Mucosa of gallbladder (tissue), 1 donor: ENCODE measurements around the gene SPDYE6. TPM values are rescaled to one million over a fixed set of nuclear protein-coding genes. Genes with fewer than 3 reads are reported as not detected.
A peak's percentile ranks its signal among the peaks of the same experiment; 100 is the strongest.
"Not testable (repeated sequence)": the region's sequence is repeated elsewhere in the genome, so short reads cannot be mapped to it uniquely, and the experiment has no call there.

Source experiments
- DNase-seq: peaks from one replicate; pipeline ENCODE4 v3.0.0-alpha.2; 2020; ENCODE audit warnings: low spot score
- total RNA-seq: library from RNA; stranded (reverse); gene quantifications from one replicate; pipeline ENCODE4 v1.2.1, GENCODE V29; 2021
- donor health status: DM: no; HTN: no; CAD: no.

The SPDYE6 gene
- total RNA-seq, result not detected

DNA sequence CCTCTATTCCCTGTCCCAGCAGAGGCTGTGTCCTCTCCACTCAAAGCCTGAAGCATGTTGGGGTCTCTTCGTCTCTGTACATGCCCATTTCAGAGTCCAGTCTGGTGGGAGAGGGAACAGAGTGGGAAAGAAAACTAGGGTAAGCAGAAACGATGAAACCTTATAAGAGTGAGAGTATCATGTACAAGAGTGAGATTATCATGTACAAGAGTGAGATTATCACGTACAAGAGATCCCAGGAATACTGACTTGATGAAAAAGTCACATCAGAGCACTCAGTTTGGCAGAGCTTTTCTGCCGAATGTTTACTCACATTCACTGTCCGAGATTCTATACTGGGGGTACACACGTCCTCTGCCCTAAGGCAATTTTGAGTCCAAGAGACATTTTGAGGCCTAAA is at the start of gene SPDYE6:
Gene SPDYE6 (minus strand): TSS at position 101 of the 400 bp plus-strand sequence. CDS start 421 bp downstream, outside the sequence.
- DNase-seq, result not testable (repeated sequence)

- not testable (repeated sequence) for DNase-seq
Measured at GRCh38 chr7:102404862-102405188, 48.6 kb upstream of the SPDYE6 start.

- DNase-seq, result no peak
Measured at GRCh38 chr7:102404005-102404861, 48.0 kb upstream of the SPDYE6 start.

GRCh38 chr7:102403563-102403962 is 47.3 kb upstream of the SPDYE6 start:
- DNase-seq, result no peak

DNA sequence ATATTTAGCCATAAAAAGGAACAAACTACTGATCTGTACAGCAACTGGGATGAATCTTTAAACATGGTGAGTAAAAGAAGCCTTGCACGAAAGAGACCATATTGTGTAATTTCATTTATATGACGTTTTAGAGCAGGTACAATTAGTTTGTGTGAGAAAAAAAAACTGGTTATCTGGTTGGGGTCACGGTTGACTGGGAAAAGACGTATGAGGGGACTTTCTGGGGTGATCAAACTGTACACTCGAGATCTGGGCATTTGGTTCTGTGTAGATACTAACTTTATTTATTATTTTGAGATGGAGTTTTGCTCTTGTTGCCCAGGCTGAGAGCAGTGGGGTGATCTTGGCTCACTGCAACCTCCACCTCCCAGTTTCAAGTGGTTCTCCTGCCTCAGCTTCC is 44.1 kb upstream of the SPDYE6 start:
- no peak for DNase-seq

DNA sequence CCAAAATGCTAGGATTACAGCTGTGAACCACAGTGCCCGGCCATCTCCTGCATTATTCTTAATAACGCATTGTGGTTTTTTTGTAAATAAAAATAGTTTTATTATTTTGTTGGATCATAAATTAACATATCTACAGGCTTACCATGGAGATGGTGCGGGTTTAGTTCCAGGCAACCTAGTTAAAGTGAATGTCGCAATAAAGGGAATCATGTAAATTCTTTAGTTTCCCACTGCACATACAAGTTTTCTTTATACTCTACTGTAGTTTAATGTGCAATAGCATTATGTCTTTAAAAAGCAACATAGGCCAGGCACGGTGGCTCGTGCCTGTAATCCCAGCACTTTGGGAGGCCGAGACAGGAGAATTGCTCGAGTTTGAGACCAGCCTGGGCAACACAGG is 42.3 kb upstream of the SPDYE6 start:
- DNase-seq, result no peak

- no peak for DNase-seq
Measured at GRCh38 chr7:102396710-102397019, 40.4 kb upstream of the SPDYE6 start.

GRCh38 chr7:102395873-102396709 is 39.8 kb upstream of the SPDYE6 start, which contains the start of gene PRKRIP1:
Gene PRKRIP1, plus strand, starts transcription at chr7:102396363. Its CDS starts 49 bp downstream, at chr7:102396412.
- peak; percentile 89 for DNase-seq

- no peak for DNase-seq
Measured at GRCh38 chr7:102395592-102395872, 39.3 kb upstream of the SPDYE6 start.

DNA sequence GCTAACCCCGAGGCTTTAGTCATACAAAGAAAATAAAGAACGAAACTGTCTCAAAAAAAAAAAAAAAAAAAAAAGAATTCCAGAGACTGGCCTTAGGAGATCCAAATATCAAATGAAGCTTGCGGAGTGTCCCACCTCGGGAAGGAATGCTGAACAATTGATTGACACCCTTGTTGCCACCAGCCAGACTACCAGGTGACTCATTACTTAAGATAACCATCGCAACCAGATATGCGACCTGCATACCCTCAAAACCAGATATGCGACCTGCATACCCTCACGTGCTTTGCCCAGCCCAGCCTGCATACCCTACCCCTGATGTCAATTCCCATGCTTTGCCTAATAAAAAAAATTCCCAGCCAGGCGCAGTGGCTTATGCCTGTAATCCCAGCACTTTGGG is 37.2 kb upstream of the SPDYE6 start:
- peak; percentile 37 for DNase-seq

- no peak for DNase-seq
Measured at GRCh38 chr7:102392330-102392729, 36.1 kb upstream of the SPDYE6 start.

GRCh38 chr7:102390697-102391484 is 34.6 kb upstream of the SPDYE6 start:
- peak; percentile 87 for DNase-seq

DNA sequence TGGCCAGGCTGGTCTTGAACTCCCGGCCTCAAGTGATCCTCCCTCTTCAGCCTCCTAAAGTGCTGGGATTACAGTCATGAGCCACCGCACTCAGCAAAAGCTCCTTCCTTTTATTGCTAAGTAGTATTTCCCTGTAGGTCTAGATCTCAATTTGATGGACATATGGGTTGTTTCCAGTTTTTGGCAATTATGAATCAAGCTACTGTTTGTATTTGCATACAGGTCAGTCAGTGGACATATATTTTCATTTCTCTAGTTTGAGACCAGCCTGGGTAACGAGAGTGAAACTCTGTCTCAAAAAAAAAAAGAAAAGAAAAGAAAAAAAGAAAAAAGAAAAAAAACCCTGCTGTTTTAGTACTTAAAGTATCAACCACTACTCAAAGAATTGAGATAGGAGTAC is 33.6 kb upstream of the SPDYE6 start:
- DNase-seq, result no peak

- no peak for DNase-seq
Measured at GRCh38 chr7:102387064-102387463, 30.8 kb upstream of the SPDYE6 start.

GRCh38 chr7:102381696-102382425 is 25.6 kb upstream of the SPDYE6 start:
- DNase-seq, result not testable (repeated sequence)

DNA sequence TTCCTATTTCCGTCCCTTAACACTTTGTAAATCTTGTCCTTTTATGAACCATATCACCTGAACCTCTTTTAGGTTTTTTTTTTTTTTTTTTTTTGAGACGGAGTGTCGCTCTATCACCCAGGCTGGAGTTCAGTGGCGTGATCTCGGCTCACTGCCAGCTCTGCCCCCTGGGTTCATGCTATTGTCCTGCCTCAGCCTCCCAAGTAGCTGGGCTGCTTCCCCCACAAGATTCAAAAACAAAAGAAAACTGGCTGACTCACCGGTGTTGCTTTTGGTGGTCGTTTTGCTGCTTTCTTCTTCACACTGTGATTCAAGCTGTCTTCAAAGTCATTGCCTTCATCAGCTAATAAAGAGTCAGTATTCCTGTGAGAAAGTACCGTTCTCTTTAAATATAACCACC is 24.6 kb upstream of the SPDYE6 start:
- not testable (repeated sequence) for DNase-seq

- DNase-seq, result no peak
Measured at GRCh38 chr7:102376964-102377466, 20.8 kb upstream of the SPDYE6 start.

DNA sequence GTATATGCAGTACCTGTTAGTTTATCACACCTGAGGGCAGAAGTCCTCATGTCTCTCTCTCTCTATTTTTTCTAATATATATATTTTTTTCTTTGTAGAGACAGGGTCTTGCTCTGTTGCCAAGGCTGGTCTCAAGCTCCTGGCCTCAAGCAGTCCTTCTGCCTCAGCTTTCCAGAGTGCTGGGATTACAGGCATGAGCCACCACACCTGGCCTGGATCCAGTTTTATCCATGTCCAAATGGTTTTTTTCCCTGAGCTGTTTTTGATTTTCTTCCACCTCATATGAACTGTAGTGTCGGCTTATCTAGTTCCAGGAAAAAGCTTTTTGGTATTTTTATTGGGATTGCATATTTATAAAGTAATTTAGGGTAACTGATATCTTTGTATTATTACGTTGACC is 16.6 kb upstream of the SPDYE6 start:
- DNase-seq, result not testable (repeated sequence)

- DNase-seq, result not testable (repeated sequence)
Measured at GRCh38 chr7:102370038-102370437, 13.8 kb upstream of the SPDYE6 start.

GRCh38 chr7:102365390-102365789 is 9.1 kb upstream of the SPDYE6 start:
- DNase-seq, result not testable (repeated sequence)

DNA sequence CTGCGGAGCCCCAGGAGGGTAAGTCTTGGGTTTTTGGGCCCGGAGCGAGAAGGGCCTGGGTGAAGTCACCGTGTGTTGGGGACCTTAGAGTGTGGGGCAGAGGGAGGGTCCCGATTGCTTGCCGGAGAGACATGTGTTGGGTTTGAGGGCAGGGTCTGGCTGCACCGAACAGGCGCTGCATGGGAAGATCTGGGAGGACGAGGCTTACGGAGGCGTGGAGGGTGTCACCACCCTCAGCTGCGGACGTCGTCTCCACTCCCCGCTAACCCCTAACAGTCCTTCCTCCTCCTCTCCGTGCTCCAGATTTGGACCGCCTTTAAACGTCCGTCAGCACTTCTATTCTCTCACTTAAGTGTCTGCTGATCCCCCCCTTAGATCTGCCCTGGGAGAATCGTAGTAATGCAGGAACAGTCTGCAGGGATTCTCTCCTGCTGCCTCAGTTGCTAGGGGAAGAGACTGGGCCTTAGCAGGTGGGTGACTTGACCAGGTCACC is 8.2 kb upstream of the SPDYE6 start:
- not testable (repeated sequence) for DNase-seq
